Measurements from ENCODE around the gene LHFPL2.

- no peak for TF ChIP-seq CTCF (IDR thresholded peaks at IDR 0.05; ENCODE audit: insufficient read depth, low read length, poor library complexity, severe bottlenecking)
- TF ChIP-seq EZH2phosphoT487 (conservative IDR thresholded peaks at IDR 0.05; ENCODE audit: low read length): no peak
These were observed 8.6 kb upstream of the LHFPL2 start for GRCh38 chr5:78657201-78657600.
